ENCODE results near the gene MTRFR. TPM values are rescaled to one million over a fixed set of nuclear protein-coding genes. Genes with fewer than 3 reads are reported as not detected.

The MTRFR gene
- total RNA-seq, 4 donors from 2014 or later, result 7.9 to 13.7 (median 9.2) TPM

- no peak overlapping the region for H3K4me3 ChIP-seq
- no peak for DNase-seq (ENCODE audit: extremely low spot score)
- no peak overlapping the region for H3K27ac ChIP-seq (replicated peaks in 1 of 4)
- peaks cover 0 to under 1% (median under 1%) of the 10 kb centered on the region in 4 donors for H3K4me1 ChIP-seq
- no peaks in the 10 kb centered on the region for H3K9me3 ChIP-seq
- 87% methylated on average over 11 of the region's 11 CpGs for WGBS
- no peaks in the 10 kb centered on the region for H3K27me3 ChIP-seq
- intact Hi-C loops (cut with DNase I), result no loop called here
- TF ChIP-seq CTCF (IDR thresholded peaks at IDR 0.05) (no peak), POLR2A (IDR thresholded peaks at IDR 0.05; ENCODE audit: low read depth) (no peak), POLR2AphosphoS5 (IDR thresholded peaks at IDR 0.05) (no peak), EP300 (IDR thresholded peaks at IDR 0.05) (no peak)
- peaks cover 8 to 52% (median 38%) of the 10 kb centered on the region in 4 donors for H3K36me3 ChIP-seq
Measured at GRCh38 chr12:123223241-123223668, 10.0 kb upstream of the MTRFR start.

DNA sequence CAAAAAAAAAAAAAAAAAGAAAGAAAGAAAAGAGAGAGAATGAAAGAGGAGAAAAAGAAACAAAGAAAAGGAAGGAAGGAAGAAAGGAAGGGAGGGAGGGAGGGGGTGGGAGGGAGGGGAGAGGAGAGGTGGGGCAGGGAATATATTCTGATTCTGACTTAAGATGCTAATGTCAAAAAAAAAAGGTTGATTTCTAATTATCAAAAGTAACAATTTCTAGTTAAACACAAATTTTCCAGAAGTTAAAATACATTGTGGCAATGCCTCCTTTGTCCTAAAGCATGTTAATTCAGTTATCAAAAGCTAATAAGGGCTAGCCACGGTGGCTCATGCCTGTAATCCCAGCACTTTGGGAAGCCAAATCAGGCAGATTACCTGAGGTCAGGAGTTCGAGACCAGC, 7.8 kb upstream of the MTRFR start:
- TF ChIP-seq POLR2A (IDR thresholded peaks at IDR 0.05; ENCODE audit: low read depth) (no peak), POLR2AphosphoS5 (IDR thresholded peaks at IDR 0.05) (no peak), CTCF (IDR thresholded peaks at IDR 0.05) (no peak), EP300 (IDR thresholded peaks at IDR 0.05) (no peak)
- H3K9me3 ChIP-seq, result no peaks in the 10 kb centered on the region
- no peak overlapping the region for H3K27ac ChIP-seq (replicated peaks in 1 of 4)
- H3K36me3 ChIP-seq, result peaks cover 8 to 31% (median 22%) of the 10 kb centered on the region in 4 donors
- no peaks in the 10 kb centered on the region for H3K27me3 ChIP-seq
- no peak for DNase-seq (ENCODE audit: extremely low spot score)
- 84% methylated on average over 2 of the region's 2 CpGs for WGBS
- intact Hi-C loops (cut with DNase I), result no loop called here
- peaks cover 0 to 15% (median 6%) of the 10 kb centered on the region in 4 donors for H3K4me1 ChIP-seq
- H3K4me3 ChIP-seq, result no peak overlapping the region

GRCh38 chr12:123227581-123228258, 5.5 kb upstream of the MTRFR start:
- no peak overlapping the region for H3K27ac ChIP-seq (replicated peaks in 1 of 4)
- H3K36me3 ChIP-seq, result peaks cover 0 to 9% (median under 1%) of the 10 kb centered on the region in 4 donors
- TF ChIP-seq CTCF (IDR thresholded peaks at IDR 0.05) (no peak), POLR2A (IDR thresholded peaks at IDR 0.05; ENCODE audit: low read depth) (no peak), POLR2AphosphoS5 (IDR thresholded peaks at IDR 0.05) (no peak), EP300 (IDR thresholded peaks at IDR 0.05) (no peak)
- H3K27me3 ChIP-seq, result no peaks in the 10 kb centered on the region
- WGBS, result 60% methylated on average over 5 of the region's 5 CpGs
- H3K9me3 ChIP-seq, result no peaks in the 10 kb centered on the region
- H3K4me1 ChIP-seq, result peaks cover 9 to 26% (median 19%) of the 10 kb centered on the region in 4 donors
- no peak overlapping the region for H3K4me3 ChIP-seq
- DNase-seq (ENCODE audit: extremely low spot score), result no peak
- intact Hi-C loops (cut with DNase I), result no loop called here

- H3K27ac ChIP-seq (replicated peaks in 1 of 4), result no peak overlapping the region
- no peak for DNase-seq (ENCODE audit: extremely low spot score)
- H3K9me3 ChIP-seq, result no peaks in the 10 kb centered on the region
- peaks cover 0 to 7% (median 0%) of the 10 kb centered on the region in 4 donors for H3K36me3 ChIP-seq
- H3K27me3 ChIP-seq, result no peaks in the 10 kb centered on the region
- H3K4me1 ChIP-seq, result peaks cover 12 to 30% (median 22%) of the 10 kb centered on the region in 4 donors
- intact Hi-C loops (cut with DNase I), result no loop called here
- WGBS, result 85% methylated on average over 3 of the region's 3 CpGs
- H3K4me3 ChIP-seq, result no peak overlapping the region
- TF ChIP-seq POLR2AphosphoS5 (IDR thresholded peaks at IDR 0.05) (no peak), POLR2A (IDR thresholded peaks at IDR 0.05; ENCODE audit: low read depth) (no peak), EP300 (IDR thresholded peaks at IDR 0.05) (no peak), CTCF (IDR thresholded peaks at IDR 0.05) (no peak)
Measured at GRCh38 chr12:123229051-123229450, 4.2 kb upstream of the MTRFR start.

Measured in esophagus muscularis mucosa (tissue), 4 donors.